DLD1 (cell line): ENCODE data around the gene RHOF.

Source experiments
- in situ Hi-C: cut with HindIII; loops from 2 replicates; pipeline ENCODE4 v1.10.0; 2017; ENCODE audit warnings: low sequenced_read_pairs

RHOF gene, protein sequence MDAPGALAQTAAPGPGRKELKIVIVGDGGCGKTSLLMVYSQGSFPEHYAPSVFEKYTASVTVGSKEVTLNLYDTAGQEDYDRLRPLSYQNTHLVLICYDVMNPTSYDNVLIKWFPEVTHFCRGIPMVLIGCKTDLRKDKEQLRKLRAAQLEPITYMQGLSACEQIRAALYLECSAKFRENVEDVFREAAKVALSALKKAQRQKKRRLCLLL

DNA sequence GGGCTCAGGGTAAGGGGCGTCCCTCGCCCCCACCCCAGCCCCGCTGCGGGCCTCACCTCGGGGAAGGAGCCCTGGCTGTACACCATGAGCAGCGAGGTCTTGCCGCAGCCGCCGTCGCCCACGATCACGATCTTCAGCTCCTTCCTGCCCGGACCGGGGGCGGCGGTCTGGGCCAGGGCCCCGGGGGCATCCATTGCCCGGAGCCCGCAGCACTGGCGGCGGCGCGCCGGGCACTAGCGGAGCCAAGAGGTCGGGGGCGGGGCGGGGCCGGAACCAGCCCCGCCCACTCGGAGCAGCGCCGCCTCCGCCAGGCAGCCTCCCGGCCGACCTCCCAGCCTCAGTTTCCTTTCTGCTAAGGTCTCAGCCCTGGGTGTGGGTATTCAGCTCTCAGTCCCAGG lies at the start of gene RHOF:
RHOF (minus strand) TSS at position 249 of the 398 bp plus-strand sequence; CDS start at position 194, 55 bp downstream.
- in situ Hi-C loops: no loop called here

GRCh38 chr12:121839993-121840761 lies 46.7 kb upstream of the RHOF start:
- in situ Hi-C loops: no loop called here

- in situ Hi-C loops: no loop called here
These were observed 45.9 kb upstream of the RHOF start for GRCh38 chr12:121839106-121839992.

- in situ Hi-C loops: no loop called here
These were observed 44.6 kb upstream of the RHOF start for GRCh38 chr12:121838126-121838525.

- in situ Hi-C loops: no loop called here
These were observed 44.2 kb upstream of the RHOF start for GRCh38 chr12:121837680-121838079.

GRCh38 chr12:121831571-121832245 lies 38.2 kb upstream of the RHOF start:
- in situ Hi-C loops: no loop called here

DNA sequence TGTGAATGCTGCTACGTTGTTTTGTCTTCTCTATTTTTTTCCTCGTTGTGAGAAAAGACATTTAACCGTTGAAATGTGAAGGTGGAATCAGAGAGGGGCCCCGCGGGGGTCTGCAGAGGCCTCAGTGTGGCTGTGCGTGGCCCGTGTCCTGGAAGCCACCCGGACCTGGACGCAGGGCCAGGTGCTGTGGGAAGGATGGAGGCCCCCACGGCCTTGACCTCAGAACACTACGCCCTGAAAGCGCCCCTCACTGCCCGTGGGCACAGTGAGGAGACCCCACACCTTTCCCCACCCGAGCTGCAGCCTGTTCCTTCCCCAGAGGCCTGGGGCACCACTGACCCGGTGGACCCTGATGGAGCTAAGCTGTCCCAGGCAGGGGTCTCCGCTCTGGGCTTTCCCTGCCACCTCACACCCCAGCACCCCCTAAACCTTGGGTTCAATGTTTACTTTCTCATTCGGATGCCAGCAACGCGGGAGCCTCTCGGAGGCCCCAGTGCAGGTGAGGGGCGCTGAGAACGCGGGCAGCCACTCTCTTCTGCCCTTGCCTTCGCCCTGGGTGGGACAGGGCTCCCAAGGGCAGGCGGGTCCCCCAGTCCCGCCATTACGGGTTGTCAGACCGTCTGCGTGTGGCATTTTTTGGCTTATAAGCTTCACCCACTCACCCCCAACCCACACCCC lies 37.2 kb upstream of the RHOF start:
- in situ Hi-C loops: no loop called here

GRCh38 chr12:121830134-121830533 lies 36.6 kb upstream of the RHOF start:
- in situ Hi-C loops: no loop called here

- in situ Hi-C loops: no loop called here
These were observed 35.9 kb upstream of the RHOF start for GRCh38 chr12:121829250-121829918.

- in situ Hi-C loops: no loop called here
These were observed 35.3 kb upstream of the RHOF start for GRCh38 chr12:121828826-121829225.

DNA sequence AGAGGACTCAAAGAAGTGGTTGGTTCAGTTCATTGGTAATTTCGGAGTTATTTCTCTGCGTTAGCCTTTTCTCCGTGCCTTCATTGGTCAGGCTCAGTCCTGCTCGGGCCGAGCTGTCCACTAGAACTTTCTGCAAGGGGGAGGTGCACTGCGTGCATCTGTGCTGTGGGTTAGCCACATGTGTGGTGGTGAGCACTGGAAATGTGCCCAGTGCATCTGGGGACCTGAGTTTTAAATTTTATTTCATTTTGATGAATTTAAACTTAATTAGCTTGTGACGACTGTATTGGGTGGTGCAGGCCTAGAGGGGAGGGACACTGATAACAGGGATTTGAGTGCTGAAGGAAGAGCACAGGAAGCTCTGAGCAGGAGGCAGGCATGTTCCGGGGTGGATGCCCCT lies 34.8 kb upstream of the RHOF start:
- in situ Hi-C loops: no loop called here

- in situ Hi-C loops: no loop called here
These were observed 34.0 kb upstream of the RHOF start for GRCh38 chr12:121827351-121828099.

DNA sequence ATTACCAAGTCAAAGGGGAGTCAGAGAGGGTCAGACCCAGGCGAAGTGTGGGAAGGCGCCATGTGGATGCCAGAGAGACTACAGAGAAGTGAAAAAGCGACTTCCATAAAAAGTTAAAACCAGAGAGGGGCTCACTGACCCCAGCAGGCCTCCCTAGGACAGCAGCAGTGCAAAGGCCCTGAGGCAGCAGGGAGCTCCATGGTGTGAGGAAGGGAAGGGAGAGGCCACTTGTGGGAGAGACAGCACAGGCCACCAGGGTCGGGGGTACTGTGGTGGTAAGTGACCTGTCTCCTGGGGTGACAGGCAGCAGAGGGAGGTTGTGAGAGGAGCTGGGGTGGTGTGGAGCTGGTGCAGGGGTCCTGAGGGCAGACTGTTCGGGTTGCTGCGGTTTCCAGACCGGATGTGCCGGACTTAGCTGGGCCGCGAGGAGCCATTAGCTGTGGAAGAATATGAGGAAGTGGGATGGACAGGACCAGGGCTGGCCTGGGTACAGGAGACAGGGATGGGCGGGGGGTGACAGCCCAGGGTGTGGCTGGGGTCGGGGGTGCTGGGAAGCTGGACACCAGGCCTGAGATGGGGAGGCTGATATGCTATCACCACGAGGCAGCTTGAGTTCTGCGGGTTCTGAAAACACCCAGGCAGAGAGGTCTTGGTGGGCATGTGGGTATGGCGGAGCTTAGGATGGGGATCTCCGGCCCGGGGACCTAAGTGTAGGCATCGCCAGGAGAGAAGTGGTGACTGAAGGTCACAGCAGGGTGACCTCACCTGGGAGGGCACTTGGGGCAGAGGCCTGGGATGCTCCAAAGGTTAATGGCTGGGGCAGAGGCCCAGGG lies 33.0 kb upstream of the RHOF start:
- in situ Hi-C loops: no loop called here

GRCh38 chr12:121825041-121825523 lies 31.6 kb upstream of the RHOF start:
- in situ Hi-C loops: no loop called here

- in situ Hi-C loops: no loop called here
These were observed 30.2 kb upstream of the RHOF start for GRCh38 chr12:121823727-121824115.

GRCh38 chr12:121823101-121823726 lies 29.7 kb upstream of the RHOF start:
- in situ Hi-C loops: no loop called here

- in situ Hi-C loops: no loop called here
These were observed 29.1 kb upstream of the RHOF start for GRCh38 chr12:121822393-121823100.
